Right ventricle myocardium superior (tissue), 1 donor: Measurements from ENCODE around the gene EPN3. TPM values are rescaled to one million over a fixed set of nuclear protein-coding genes. Genes with fewer than 3 reads are reported as not detected.

Experiments used
- ATAC-seq: fragments of 200-7000 bp; cut with Tn5 transposase; one replicate; pipeline ENCODE4 v1.9.1; 2020; ENCODE audit warnings: mild to moderate bottlenecking; ENCODE audit not compliant: poor library complexity
- DNase-seq: peaks from one replicate; pipeline ENCODE4 v3.0.0-alpha.2; 2020
- intact Hi-C: fragments of 100-400 bp; cut with DNase I; formaldehyde crosslinking; loops from one replicate; pipeline ENCODE4 v1.11.2; 2022
- total RNA-seq: library from RNA; stranded (reverse); fragmentation: NEBNext Ultra II Directional; extraction: Animal tissue kit (Norgen Biotek cat#: 25700); gene quantifications from one replicate; pipeline ENCODE4 v1.2.1, GENCODE V29; 2021
- donor health status: DM: no; HTN: yes; CAD: no; lungs with severe emphysema.

Gene EPN3
- total RNA-seq, 1 donor from 2014 or later: 17.7 TPM

GRCh38 chr17:50529849-50530248 is 2.7 kb upstream of the EPN3 start:
- no peak for DNase-seq
- intact Hi-C loops: no loop called here

GRCh38 chr17:50531428-50532025 is 1.0 kb upstream of the EPN3 start:
- intact Hi-C loops: no loop called here
- ATAC-seq: no peak

More at GRCh38 chr17:50529849-50530248, 2.7 kb upstream of the EPN3 start:
- ATAC-seq: no peak

GRCh38 chr17:50533185-50533584 is 650 bp downstream of the EPN3 start:
- DNase-seq (no peak), ATAC-seq (peak; percentile 33)
- intact Hi-C loops: no loop called here

More at GRCh38 chr17:50531428-50532025, 1.0 kb upstream of the EPN3 start:
- no peak for DNase-seq

- peak; percentile 84 for ATAC-seq
- DNase-seq: peak; percentile 89
- intact Hi-C loops: no loop called here
These were observed 1.2 kb downstream of the EPN3 start for GRCh38 chr17:50533720-50534148.

GRCh38 chr17:50534222-50534978 is 1.9 kb downstream of the EPN3 start:
- DNase-seq (no peak), ATAC-seq (peak; percentile 56)
- intact Hi-C loops: no loop called here

GRCh38 chr17:50534979-50535326 is 2.4 kb downstream of the EPN3 start:
- intact Hi-C loops: no loop called here
- no peak for ATAC-seq
- DNase-seq: no peak

GRCh38 chr17:50535407-50535806 is 2.9 kb downstream of the EPN3 start:
- ATAC-seq (no peak), DNase-seq (no peak)
- intact Hi-C loops: no loop called here

GRCh38 chr17:50536683-50537646 is 4.4 kb downstream of the EPN3 start:
- intact Hi-C loops: no loop called here
- DNase-seq (peak; percentile 41), ATAC-seq (no peak)

- ATAC-seq: no peak
- DNase-seq: no peak
- intact Hi-C loops: no loop called here
These were observed 5.4 kb downstream of the EPN3 start for GRCh38 chr17:50537721-50538548.

- no peak for ATAC-seq
- intact Hi-C loops: no loop called here
- DNase-seq: no peak
These were observed 6.2 kb downstream of the EPN3 start for GRCh38 chr17:50538549-50539410.

- DNase-seq: no peak
- ATAC-seq: no peak
- intact Hi-C loops: loop anchor here (10.0 kb wide), 1 partner anchor 305 kb away; no protein-coding TSS in a partner anchor
These were observed 7.4 kb downstream of the EPN3 start for GRCh38 chr17:50539762-50540559.

- no peak for ATAC-seq
- intact Hi-C loops: loop anchor here (10.0 kb wide), 1 partner anchor 304 kb away; no protein-coding TSS in a partner anchor
- DNase-seq: no peak
These were observed 8.2 kb downstream of the EPN3 start for GRCh38 chr17:50540560-50541401.

- intact Hi-C loops: loop anchor here (10.0 kb wide), 1 partner anchor 303 kb away; no protein-coding TSS in a partner anchor
- no peak for ATAC-seq
- DNase-seq: no peak
These were observed 8.8 kb downstream of the EPN3 start for GRCh38 chr17:50541402-50541715.

GRCh38 chr17:50541716-50542688 is 9.5 kb downstream of the EPN3 start:
- DNase-seq (peak; percentile 93), ATAC-seq (peak; percentile 94)
- intact Hi-C loops: loop anchor here (10.0 kb wide), 1 partner anchor 303 kb away; no protein-coding TSS in a partner anchor
